Measurements from ENCODE around the gene CNTFR.

The CNTFR gene

DNA sequence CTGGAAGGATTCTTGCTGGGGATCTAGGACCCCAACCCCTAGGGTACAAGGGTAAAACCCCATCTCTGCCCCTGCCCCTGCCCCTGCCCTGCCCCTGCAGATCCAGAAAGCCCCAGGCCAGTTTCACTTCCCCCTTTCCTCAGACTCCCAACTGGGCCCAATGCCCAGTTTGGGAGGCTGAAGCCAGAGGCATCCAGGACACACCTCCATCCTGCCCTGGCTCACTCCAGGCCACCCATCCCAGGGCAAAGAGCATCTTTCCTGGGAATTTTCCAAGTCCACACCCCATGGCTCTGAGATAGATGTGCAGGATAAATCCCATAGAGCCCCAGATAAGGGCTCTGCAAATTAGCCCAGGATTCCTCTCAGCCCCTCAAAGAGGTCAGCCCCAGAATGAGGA is 17.4 kb downstream of the CNTFR start:
- DNase-seq (ENCODE audit: low read depth), result no peak

DNA sequence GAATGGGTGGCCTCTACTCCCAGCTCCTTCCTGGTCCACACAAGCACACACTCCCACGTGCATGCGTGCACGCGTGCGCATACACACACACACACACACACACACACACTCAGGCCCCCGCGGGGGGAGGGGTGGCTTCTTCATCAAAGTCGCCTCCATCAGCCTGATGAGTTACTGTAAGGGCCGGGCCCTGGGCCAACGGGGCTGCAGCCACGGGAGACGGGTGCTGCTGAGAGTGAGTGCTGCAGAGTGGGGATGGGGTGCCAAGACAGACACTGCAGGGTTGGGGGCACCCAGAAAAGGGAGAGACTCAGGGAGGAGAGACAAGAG is 18.1 kb downstream of the CNTFR start:
- DNase-seq (ENCODE audit: low read depth), result no peak

DNA sequence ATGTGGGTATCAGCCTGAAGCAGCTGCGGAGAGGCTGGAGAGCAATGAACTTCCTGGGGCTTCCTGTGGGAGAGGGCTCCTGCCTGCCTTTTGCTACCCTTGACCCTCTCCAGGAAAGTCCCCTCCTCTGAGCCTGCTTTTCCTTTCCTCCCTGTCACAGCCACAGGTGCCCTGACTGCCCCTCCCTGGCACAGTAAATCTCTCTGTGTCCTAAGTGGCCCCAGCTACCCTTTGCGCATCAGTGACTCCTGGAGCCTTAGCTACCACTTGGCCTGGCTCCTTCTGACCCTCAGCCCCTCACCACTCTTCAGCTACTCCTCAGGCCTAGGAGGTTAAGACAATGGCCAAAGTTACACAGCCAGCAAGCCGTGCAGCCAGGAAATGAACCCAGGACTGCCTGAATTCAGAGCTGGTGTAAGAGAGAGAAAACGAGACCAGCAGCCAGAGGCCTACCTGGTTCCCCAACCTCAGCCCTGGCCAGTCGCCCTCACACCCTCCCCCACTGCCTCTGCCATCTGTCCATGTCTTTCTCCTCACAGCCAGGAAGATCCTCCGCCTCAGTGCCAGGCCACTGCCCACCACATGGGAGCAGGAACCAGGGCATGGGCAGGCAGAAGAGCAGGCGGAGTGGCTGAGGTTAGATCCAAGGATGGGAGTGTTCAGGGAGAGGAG is 18.6 kb downstream of the CNTFR start:
- no peak for DNase-seq (ENCODE audit: low read depth)

DNA sequence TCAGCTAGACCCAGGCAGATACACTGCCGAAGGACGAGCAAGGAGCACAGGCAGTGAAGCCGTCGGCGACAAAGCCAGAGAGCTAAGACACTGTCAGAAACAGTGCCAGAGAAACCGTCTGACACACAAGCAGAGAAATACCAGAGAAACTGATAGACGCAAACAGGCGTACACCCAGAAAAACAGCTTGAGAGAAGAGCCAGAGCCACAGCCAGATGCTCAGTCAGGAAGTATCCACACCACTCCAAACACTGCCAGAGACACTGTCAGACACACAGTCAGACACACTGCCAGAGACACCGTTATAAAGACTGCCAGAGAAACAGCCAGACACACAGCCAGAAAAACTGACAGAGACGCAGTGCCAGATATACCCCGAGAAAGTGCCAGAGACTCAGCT is 19.1 kb downstream of the CNTFR start:
- no peak for DNase-seq (ENCODE audit: low read depth)

DNA sequence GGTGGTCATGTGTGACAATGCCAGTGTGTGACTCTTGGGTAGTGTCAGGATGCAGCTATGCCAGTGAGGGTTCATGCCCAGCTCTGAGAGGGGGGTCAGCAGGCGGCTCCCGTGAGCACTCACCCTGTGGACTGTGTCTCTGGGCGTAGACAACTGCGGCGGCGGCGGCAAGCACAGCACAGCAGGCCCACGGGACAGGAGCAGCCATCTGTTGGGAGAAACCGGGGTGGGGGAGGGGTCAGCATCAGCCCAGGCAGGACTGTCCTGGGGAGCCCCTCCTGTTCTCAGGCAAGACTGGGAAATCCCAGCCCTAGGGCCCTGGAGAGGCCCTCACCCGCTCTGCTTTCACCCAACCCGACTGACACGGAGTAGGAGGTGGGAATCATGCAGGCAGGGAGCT is 20.8 kb downstream of the CNTFR start:
- DNase-seq (ENCODE audit: low read depth), result no peak

DNA sequence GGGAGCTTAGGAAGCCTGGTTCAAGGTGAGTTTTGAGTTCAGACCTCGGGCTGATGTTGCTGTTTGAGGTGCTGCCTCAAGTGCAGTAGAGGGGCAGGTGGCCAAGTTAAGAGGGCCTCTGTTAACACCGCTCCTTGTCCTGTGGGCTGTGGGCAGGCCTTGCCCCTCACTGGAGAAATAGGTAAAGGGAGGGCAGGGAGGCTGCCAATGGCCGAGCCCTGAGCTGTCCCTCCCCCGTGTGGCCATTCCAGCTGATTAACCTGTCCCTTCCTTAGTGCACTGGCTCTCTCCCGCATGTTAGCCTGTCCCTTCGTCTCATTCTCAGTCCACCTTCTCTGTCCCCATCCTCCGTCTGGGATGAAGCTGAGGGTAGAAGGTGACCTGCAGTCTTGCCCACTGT is 21.4 kb downstream of the CNTFR start:
- no peak for DNase-seq (ENCODE audit: low read depth)

DNA sequence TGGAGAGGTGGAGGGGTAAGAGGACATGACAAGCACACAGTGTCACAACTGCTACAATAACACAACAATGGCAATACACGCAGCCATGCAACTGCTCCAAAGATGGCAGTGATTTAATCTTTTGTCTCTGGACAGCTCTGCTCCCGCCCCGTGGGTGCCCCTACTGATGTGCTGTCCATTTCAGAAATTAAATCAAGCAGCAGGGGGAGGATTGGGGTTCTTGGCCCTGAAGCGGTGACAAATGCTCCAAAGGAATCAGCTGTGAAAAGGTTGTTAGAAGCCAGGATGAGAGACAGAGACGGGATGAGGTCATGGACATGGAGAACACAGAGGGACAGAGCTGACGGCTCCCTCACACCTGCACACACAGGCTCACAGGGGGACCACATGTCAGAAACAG is 22.6 kb downstream of the CNTFR start:
- no peak for DNase-seq (ENCODE audit: low read depth)

DNA sequence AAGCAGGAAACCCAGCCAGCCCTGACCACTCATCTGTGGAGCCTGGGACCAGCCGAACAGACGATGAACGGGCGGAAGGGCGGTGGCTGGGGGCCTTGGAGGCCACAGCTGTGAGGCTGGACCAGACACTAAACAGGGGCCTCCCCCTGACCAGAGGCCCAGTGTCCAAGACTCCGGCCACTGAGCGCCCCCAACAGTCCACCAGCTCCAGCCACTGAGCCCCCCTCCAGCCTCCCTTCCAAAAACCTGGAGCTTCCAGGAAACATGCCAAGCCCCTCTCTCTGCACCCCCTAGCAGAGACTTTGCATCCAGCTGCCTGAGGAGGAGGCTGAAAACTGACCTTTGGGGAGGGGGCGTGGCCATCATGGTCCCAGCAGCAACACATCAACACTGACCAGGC is 23.2 kb downstream of the CNTFR start:
- no peak for DNase-seq (ENCODE audit: low read depth)

DNA sequence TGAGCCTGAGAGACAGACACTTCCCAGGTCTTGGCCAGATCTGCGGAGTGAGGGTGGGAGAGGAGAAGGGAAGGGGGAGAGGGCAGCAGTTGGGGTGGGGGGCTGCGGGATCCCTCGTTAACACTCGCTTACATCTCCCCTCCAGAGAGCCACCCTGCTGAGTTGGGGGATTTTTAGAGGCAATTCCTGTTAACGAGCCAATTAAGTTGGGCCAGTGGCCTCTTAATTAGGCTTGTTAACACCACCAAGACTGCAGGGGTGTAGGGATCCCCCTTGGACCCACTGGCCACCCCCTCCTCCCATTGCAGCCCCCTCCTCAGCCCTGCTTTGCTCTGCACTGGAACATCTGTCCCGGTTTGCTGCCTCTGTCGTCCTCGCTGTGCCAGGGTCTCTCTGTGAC is 23.7 kb downstream of the CNTFR start:
- DNase-seq (ENCODE audit: low read depth), result no peak

DNA sequence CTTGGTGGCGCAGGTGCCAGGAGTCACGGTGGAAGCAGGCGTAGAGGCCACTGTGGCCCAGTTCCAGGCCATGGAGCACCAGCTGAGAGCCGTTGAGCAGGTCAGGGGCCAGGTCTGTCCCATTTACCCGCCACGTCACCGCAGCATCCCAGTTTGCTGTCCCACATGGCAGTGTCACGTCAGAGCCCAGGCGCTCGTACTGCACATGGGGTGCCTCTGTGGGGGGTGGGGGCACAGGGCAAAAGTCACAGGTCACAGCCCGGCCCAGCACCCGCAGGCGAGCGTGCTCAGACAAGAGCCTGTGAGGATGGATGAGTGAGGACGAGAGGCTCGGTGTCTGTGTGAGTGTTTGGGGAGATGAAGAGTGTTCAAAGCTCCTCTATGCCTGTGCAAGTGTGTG is 24.9 kb downstream of the CNTFR start:
- no peak for DNase-seq (ENCODE audit: low read depth)

DNA sequence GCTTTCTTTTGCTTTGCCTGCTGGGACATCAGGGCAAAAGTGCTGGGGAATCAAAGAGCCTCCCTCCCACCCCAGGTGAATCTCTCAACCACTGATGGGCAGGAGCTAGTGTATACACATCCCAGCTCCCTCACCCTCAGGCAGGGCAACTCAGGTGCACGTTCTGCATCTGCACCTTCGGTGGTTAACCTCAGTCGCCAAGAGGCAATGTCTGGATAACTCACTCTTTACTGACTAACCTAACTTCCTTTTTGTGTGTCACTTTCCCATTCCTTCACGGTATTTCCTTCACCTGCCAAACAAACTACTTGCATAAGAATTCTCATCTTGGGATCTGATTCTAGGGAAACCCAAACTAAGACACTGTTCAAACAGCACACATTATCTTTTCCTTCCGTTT is 26.3 kb downstream of the CNTFR start:
- DNase-seq (ENCODE audit: low read depth), result no peak

DNA sequence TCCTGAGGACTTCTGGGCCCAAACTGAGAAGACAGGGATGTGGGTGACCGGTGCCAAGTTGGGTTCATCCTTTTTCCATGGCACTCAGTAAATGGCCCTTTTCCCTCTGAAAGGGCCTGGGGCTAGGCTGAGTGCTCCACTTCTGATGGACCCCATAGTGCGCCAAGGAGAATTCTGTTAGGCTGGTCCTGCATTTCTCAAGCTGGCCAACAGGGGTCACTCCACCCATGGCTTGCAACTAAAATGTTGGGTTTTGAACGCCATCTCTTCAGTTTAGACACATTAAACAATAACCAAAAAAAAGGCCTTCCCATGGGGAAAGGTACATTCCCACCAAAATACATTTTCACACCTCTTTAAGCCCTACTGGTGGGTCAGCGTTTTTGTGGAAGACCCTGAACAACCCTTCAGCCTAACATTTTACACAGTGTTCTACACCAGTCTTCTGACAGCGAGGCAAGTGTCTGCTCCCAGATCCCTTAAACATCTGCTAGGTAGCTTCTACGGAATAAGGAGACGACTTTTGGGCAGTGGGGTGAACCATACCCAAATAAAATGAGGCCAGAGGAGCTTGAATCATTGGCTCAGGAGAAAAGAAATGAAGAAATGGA is 27.3 kb downstream of the CNTFR start:
- no peak for DNase-seq (ENCODE audit: low read depth)

DNA sequence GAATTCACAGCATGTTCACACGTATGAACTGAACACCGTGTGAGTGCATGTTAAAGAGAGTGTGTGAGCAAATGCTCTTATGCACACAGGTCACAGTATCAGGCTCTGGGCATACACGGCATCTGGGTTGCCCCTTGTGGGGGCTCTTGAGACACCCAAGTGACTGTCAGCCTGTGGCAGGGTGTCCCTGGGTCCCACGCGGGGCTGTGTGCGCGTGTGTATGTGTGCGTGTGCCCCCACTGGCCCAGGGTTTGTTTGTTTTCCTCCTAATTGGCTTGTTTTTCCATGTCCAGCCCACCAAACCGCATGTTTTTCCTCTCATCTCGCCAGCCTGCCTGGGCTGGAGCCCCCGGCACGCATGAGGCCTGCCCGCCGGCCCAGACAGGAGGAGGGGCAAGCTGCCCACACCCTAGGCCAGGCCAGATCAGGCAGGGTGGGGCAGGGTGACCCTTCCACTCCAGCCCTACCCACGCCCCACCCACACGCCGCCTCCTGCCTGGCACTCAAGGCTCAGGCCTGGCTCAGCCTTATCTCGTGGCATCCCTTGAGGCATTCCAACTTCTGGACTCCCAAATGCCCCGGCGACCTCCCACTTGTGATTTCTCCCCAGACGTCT is 28.8 kb downstream of the CNTFR start:
- no peak for DNase-seq (ENCODE audit: low read depth)

DNA sequence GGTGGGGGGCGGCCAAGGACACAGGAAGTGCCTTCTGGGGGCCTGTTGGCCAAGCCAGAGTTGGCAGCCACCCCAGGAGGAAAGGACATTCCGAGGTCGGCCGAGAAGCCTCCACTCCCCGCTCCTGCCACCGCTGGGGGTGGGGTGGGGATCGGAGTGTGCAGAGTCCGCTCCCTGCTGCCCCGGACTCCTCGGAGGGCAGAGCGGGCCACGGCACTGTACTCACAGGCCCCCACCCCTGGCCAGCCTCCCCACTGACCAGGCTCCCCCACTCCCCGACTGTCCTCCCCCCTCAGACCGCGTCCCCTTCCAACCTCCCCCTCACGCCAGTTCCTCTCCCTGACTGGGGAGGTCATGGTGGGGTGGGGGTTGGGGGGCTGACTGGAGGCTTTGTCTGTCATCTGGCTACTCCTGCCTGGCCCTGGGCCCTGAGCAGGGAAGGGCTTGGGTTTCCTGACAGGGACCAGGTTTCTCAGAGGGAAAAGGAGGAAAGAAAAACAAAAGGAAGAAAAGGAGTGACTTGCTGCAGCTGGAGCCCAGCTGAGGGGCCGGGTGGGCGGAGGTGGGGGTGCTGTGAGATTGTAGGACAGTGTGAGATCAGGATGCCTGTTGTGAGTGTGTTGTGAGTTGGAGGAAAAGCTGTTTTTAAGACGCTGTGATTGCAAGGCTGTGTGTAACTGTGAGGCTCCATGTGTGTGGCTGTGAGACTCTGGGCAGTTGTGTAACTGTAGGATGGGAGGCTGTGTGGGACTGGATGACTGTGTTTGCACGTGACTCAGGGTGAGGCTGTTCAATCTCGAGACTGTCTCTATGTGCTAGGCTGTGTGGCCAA is 29.7 kb downstream of the CNTFR start:
- DNase-seq (ENCODE audit: low read depth), result no peak

DNA sequence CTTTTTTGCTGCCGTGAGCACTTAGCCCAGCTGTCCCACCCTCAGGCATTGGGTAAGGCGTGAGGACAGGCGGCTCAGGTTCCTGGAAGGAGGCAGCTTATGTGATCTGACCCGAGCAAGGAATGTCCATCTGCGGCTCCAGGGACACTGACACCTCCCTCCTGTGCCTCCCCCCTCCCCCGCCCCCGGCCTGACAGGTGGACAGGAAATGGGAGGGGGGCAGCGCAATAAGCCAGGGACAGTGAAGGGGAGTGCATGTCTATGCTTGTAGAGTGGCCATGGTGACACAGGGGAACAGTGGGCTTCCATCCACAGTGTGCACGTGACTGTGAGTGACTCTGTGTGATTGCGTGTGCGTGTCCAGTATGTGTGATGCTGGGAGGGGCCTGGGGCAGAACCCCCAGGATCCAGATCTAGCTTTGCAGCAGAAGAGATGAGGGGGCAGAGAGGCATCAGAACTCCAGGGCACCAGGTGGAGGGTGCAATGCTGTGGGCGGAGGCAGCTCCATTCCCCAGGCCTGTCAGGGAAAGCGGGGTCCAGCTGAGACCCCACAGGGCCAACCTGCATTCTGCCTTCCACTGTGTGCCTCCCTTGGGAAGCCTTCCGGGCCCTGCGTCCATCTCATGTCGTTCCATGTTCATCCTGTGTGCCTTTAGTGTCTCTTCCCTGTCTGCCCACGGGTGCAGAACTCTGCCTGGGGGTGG is 30.5 kb downstream of the CNTFR start:
- no peak for DNase-seq (ENCODE audit: low read depth)

DNA sequence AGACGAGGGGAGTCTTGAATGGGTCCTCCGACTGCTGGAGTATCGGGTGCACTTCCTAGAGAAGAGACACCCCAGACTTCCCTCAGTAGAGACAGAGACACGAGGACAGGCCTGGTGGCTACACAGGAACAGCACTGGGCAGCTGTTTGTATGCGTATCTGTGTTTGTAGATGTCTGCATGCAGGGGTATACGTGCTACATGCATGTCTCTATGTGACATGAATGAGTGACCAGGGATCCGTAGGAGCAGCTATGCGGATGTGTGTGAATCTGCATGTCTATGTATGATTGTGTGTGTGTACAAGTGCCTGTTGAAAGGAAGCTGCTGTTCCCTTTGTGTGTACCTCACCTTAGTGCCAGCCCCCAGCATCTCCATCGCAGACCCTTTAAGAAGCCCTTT is 31.2 kb downstream of the CNTFR start:
- no peak for DNase-seq (ENCODE audit: low read depth)

DNA sequence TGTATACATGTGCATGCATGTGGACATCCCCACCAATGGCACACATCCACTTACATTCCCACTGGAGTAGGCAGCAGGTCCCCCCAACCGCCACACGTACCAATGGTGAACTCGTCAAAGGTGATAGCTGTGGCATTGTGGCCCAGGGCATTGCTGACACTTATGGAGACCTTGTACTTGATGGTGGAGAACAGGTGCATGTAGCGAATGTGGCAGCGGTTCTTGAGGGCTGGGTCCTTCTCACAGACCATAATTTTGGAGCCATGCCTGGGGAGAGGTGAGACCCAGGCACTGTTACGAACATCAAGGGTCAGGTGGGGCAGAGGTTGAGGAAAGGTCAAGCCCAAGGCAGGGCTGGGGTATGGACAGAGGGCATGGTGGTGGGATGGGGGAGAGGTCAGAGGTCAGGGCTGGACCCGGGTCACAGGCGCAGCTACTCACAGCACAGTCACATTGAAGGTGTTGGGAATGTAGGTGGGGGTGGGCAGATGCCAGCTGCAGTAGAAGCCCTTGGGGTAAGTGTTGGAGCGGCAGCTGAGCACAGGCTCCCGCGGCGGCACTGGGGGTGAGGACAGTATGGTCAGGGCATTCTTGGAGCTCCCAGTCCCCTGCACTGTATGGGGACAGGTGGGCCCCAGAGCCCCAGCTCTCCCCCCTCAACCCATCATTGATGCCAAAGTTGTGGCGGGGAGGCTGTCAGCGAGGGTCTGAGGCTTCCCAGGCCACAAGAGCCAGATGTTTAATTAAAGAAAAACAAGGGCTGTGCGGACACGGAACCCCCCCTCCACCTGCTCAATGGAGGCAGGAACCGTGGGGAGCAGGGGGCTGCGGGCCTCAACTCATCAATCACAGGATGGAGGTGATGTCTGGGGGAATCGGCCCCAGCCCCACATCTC is 31.9 kb downstream of the CNTFR start:
- no peak for DNase-seq (ENCODE audit: low read depth)

DNA sequence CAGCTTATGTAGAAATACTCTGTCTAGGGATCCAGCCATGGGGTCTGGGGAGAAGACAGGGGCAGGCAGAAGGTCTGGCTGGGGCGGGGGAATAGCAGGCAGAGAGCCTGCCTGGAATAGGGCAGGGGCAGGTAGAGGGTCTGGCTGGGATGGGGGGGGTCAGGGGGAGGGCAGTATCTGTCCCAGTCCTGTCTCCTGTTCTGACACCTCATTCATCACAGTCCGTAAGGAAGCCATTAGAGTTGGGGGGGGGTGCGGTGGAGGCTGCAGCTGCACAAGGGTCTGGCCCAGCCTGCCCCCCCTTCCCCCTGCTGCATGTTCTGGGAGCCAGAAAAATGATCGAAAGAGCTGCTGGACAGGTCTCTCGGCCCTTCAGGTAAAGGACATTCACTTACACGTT is 32.6 kb downstream of the CNTFR start:
- no peak for DNase-seq (ENCODE audit: low read depth)

DNA sequence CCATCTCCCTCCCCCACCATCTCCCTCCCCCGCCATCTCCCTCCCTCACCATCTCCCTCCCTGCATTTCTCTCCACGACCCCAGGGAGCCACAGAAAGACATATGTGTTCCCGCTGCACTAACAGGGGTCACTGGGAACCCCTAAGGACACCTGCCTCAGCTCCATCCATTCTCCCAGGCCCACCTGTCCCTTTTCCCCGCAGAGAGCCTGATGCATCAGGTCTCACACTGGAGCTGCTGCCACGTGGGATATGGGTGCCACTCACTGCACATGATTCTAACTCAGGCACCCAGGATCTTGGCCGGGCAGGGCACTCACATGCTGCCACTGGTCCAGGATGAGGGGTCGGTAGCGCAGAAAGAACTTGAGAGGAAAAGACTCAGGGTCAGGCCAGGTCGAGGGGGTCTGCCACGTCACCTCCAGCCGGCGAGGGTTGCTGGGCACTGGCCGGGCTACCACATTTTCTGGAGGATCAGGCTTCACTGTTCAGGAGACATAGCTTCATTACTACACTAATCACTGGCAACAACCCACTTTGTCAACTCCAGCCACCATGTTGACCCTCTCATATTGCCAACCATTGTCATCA is 33.5 kb downstream of the CNTFR start:
- DNase-seq (ENCODE audit: low read depth), result no peak

DNA sequence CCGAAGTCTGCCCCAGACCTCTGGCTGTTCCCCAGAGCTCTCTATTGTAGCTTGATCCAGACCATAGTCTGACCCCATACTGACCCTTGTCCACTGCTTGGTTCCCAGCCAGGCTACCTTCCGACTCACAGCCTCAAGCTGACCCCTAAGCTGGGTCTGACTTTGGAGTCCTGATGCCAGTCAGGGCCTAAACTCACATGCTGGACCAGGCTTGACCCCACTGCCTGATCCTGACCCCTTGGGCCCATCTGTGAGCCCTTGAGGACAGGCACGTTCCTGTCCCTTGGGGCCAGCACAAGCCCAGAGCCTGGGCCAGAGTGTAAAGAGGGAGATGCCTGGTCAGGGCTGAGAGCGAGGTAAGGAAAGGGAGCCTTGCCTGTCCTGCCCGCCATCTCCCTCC is 34.0 kb downstream of the CNTFR start:
- DNase-seq (ENCODE audit: low read depth), result no peak

DNA sequence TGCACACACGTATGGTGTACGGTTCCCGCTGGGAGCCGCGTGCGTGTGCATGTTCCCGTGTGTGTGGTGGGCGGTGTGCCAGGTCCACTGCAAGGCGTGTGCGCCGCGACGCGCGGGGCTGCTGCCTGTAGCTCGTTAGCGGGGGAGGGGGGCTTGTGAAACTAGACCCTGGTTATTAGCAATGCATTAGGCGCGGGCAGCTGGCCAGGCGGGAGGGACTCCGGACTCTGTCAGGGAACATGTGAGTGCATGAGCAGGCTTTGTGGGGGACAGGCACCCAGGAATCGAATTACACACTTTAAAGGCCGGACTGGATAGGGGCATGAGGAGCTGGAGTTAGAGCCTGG is 34.5 kb downstream of the CNTFR start:
- DNase-seq (ENCODE audit: low read depth), result no peak
